GM18498 (cell line): ENCODE results near the gene PDGFA.

Experiments used
- ATAC-seq: cut with Tn5 transposase; IDR thresholded peaks from one replicate; pipeline ENCODE4 v1.9.1; 2021; ENCODE audit warnings: mild to moderate bottlenecking, moderate library complexity; ENCODE audit not compliant: unreplicated experiment

Gene PDGFA

DNA sequence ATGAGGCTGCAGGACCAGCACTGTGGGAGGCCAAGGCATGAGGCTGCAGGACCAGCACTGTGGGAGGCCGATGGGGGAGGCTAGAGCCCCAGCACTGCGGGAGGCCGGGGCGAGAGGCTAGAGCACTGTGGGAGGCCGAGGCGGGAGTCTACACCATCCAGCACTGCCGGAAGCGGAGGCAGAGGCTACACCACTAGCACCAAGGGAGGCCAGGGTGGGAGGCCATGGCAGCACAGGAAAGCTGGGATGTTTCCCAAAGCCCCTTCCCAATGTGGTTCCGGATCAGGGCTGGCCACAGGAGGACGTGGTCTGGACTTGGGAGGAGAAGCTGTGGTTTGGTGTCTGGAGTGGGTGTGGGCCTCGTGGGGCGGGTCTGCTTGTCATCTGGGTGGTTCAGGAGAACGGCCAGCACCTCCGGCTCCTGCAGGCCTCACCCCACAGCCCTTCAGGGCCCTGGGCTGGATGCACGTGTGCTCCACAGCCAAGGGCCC lies 43.6 kb downstream of the PDGFA start:
- ATAC-seq = no peak

DNA sequence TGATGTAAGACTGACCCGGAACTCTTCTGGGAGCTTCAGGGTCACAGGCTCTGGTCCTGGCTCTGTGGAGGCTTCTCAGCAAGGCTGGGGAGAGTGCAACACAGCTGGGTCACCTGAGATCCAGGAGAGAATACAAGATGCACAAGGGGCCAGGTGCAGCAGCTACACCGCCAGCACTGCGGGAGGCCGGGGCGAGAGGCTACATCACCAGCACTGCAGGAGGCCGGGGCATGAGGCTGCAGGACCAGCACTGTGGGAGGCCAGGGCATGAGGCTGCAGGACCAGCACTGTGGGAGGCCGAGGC lies 44.3 kb downstream of the PDGFA start:
- ATAC-seq = no peak

DNA sequence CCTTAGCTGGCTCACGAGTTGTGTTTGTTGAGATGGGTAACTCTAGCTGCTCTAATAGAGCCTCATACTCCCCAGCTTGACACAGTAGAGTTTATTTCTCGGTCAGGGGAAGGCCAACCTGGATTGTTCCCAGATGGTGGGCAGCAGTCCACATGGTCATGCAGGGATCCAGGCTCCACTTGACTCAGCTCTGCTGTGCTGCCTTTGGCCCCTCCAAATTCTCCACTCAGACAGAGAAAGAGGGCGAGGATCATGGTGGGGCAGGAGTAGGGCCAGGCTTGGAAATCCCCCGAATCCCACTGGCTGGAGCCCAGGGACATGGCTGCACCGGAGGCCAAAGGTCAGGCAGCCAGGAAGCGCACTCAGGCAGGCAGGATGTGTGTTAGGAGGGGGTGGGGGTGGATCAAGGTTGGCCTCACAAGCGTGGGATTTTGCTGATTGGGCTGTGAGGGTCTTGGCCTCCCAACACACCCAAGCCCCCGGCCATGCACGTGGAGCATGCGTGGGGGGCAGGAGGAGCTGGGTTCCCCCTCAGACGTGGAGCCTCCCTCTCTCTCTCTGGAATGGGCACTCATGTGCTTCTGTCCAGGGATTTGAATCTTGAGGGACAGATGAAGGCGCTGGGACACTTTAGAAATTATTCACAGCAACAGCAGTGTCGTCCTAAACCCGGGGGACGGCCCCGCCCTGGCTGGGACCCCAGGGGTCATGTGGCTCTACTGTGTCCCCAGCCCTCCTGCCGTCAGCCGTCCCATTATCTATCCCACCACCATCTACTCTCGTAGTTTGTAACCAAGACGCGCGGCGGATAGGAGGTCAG lies 44.8 kb downstream of the PDGFA start:
- ATAC-seq = no peak

DNA sequence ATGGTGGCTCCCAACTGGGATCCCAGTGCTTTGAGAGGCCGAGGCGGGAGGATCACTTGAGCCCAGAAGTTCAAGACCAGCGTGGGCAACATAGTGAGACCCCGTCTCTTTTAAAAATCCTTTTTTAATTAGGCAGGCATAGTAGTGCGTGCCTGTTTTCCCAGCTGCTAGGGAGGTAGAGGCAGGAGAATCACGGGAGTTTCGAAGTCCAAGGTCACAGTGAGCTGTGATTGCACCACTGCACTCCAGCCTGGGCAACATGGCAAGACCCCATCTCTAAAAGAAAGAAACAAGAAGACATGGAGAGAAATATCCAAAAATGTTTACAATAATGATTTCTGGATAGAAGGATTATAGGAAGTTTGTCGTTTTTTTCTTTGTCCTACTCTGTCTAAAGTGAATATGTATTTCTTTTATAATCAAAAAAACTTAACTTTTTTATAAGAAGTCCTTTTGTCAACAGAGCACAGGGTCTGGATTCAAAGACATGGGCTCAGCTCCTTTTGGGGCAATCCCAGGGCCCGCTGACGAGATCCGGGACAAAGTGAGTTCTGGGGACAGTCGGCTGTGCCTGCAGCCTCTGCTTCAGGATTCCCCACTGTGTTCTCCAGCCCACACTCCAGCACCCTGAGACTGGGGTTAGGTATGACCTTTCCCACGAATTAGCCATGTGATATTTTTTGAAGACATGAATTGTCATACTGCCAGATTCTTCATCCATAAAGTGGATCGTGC lies 45.6 kb downstream of the PDGFA start:
- no peak for ATAC-seq

DNA sequence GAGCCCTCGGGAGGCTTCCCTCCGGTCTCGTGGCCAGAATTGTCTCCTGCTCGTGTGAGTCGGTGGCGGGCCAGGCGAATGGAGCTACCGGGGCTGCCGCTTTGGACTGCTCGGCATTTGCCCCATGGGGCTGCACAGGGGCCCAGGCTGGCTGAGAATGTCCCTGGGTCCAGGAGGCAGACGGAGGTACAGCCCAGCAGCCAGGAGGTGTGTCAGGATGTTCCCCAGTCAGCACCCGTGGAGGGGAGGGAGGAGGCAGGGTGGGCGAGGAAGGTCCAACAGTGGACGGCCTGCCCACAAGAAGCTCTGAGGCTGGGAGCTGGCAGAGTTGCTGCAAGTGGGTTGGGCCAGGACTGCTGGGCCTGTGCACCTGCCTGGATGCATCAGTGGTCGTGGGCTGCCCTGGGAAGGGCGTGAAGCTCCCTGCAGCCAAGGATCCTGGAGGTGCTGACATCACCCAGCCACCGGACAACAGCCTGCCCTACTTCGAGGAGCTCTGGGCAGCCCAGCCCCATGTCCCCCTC lies 46.4 kb downstream of the PDGFA start:
- no peak for ATAC-seq

DNA sequence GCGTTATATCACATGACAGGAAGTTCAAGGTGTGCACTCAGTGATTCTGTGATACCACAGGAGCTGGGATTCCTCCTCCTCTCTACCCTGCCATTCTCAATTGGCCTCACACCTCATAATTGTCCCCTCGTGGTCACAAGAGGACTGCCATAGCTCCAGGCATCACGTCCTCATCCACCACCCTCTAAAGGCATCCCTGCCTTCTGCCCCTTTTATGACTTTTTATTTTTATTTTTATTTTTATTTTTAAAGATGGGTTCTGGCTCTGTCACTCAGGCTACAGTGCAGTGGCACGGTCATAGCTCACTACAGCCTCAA lies 47.0 kb downstream of the PDGFA start:
- ATAC-seq = no peak

DNA sequence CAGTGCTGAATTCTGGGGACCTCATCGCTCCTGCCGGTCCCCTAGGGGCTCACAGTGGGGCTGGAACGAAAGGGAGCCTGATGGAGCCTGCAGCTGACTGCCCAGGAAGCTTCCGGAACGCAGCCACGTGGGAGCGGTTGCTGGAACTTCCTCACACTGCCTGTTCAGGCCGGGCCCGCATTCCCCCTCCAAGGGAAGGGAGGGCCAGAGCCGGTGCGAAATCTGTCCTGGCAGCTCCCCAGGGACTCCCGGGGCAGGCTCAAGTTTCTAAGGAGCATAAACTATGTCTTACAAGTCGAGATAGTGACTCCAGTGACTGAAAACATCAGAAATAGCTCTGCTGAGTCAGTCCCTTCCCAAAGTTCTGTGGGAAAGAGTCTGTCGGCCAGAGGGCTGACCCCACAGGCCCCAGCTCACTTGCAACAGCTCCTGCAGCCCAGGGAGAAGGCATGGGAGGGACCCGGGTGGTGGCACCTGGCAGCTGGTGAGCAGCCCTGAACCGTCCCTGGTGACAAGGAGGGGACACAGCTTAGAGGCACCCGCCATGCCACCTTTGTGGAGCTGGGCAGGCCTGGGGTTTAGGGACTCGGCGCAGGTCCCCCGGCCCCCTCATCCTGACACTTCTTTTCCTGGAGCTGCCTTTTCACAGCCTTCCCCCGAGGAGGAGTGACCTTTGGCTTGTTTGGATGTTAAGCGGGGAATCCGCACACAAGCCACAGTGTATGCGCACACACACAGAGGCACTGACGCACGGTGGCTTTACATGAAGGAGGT lies 47.6 kb downstream of the PDGFA start:
- no peak for ATAC-seq

DNA sequence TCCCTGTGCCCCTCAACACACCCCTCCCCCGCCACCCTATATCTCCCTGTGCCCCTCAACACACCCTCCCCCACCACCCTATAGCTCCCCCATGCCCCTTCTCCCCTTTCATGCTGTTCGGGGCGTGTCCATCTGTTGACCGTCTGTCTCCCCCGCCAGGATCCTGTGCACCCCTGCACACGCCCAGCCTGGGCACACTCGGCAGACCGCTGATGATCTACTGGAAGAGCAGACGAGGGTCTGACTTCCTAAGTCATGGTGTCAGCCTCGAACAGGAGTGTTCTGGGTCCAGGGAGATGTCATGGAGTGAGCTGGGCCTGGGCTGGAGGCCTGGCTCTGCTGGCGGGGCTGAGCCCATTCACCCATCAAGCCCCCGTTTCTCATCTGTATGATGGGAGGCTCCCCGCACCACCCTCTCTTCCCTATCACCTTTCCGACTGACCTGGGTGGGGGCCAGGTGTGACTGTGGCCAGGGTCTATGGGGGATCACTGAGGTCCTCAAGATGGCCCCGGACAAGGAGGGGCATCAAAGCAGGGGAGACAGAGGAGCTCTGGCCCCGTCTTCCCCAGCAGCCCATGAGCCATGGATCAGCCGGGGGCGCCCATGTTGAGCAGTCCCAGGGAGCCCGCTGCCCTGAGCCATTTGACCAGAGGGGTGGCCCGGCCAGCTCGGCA lies 48.3 kb downstream of the PDGFA start:
- no peak for ATAC-seq

DNA sequence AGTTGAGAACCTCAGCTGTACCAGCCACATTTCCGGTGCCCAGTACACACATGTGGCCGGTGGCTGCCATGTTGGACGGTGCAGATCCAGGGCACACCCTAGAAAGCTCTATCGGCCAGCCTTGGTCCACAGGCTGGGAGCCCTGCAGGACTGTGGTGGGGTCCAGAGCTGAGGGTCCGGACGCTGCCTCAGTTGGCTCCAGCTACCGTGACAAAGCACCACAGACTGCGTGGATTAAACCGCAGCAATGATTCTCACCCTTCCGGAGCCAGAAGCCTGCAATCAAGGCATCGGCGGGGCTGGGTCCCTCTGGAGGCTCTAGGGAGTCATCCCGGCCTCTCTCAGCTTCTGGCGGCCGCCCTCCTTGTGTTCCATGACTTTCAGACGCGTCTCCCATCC lies 50.1 kb downstream of the PDGFA start:
- no peak for ATAC-seq

DNA sequence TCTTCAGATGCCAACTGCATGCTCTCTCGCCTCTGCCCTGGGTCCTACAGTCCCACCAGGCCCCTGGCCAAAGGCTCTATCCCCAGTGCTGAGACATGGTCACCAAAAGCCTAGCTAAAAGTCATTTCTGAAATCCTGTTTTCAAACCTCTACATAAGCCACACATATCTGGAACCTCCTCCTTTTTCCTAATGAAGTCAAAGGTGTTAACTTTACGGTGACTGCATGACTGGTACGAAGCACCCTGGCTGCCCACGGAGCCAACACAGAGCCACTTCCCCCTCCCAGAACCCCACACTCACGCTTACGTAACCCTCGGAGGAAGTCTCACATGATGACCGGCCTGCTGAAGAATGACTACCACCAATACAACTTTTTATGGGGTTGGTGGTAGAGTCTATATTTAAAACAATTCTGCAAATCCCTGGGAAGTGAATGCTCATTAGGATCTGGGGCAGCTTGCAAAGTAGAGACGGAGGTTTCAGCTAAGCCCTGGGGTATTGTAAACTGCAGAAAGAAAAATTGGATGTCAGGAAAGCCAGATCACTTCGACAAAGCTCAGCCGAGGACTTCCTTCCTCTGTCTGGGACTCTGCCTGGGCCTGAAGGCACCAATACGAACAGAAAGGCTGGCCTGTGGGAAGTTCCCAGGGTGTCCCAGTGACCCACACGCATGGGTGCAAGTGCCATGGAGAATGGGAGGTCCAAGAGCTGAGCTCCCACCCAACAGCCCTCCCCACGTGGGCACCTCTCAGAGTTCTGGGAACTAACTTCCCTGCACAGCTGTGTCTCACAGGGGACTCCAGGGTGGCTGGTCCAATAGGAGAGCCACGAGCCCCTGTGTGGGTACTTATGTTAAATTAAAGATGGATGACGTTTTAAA lies 50.7 kb downstream of the PDGFA start:
- no peak for ATAC-seq

DNA sequence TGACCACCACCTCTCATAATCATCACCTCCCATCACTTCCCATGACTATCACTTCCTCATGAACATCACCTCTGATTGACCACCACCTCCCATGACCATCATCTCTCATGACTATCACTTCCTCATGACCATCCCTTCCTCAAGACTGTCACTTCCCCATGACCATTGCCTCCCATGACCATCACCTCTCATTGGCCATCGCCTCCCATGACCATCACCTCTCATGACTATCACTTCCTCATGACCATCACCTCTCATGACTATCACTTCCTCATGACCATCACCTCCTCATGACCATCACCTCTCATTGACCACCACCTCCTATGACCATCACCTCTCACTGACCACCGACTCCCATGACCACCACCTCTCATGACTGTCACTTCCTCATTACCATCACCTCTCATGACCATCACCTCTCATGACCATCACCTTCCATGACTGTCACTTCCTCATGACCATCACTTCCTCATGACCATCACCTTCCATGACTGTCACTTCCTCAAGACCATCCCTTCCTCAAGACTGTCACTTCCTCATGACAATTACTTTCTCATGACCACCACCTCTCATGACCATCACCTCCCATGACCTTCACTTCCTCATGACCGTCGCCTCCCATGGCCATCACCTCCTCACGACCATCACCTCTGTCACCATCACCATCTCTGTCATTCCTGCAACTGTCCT lies 51.6 kb downstream of the PDGFA start:
- no peak for ATAC-seq

DNA sequence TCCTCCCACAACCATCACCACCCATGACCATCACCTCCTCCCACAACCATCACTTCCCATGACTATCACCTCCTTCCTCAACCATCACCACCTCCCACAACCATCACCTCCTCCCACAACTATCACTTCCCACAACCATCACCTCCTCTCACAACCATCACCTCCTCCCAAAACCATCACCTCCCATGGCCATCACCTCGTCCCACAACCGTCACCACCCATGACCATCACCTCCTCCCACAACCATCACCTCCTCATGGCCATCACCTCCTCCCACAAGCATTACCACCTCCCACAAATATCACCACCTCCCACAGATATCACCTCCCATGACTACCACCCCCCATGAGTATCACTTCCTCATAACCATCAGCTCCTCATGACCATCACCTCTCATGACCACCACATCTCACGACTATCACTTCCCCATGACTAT lies 52.2 kb downstream of the PDGFA start:
- ATAC-seq = no peak

DNA sequence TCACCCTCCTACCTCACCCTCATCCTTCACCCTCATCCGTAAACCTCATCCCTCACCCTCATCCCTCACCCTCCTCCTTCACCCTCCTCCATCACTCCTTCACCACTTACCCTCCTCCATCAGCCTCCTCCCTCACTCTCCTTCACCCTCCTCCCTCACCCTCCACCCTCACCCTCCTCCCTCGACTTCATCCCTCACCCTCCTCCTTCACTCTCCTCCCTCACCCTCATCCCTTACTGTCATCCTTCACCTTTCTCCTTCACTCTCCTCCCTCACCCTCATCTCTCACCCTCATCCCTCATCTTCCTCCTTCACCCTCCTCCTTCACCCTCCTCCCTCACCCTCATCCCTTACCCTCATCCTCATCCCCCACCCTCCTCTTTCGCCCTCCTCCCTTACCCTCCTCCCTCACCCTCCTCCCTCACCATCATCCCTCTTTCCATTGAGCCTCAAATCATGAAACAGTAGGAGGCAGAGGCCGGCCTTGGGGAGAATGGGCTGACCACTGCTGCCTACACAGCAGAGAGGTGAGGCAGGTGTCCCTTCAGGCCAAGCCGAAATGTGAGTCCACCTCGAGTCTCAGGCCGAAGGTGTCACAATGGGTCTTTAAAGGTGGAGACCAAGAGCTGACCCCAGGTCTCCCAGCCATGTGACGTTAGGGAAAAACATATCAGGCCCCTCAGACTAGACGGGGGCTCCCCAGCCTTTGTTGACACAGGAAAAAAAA lies 53.0 kb downstream of the PDGFA start:
- no peak for ATAC-seq

DNA sequence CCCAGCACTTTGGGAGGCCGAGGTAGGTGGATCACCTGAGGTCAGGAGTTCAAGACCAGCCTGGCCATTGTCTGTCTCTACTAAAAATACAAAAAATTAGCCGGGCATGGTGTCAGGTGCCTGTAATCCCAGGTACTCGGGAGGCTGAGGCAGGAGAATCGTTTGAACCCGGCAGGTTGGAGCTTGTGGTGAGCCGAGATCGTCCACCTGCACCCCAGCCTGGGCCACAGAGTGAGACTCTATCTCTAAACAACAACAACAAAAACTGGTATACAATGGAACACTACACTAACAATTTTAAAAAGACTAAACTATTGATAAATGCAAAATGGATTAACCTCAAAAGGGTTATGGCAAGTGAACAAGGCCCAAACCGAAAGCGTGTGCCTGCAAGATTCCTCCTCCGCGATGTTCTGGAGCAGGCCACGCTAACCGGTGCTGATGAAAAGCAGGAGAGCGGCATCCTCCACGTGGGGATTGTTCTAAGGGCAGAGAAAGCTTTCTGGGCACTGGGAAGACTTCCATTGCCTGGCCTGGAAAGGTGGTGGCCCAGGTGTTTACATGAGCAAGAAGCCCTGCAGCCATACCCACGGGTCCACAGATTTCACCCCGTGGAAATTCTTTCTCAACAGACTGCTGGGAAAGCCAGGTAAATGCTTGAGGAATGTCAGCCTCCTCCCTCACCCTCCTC lies 53.8 kb downstream of the PDGFA start:
- ATAC-seq = no peak

DNA sequence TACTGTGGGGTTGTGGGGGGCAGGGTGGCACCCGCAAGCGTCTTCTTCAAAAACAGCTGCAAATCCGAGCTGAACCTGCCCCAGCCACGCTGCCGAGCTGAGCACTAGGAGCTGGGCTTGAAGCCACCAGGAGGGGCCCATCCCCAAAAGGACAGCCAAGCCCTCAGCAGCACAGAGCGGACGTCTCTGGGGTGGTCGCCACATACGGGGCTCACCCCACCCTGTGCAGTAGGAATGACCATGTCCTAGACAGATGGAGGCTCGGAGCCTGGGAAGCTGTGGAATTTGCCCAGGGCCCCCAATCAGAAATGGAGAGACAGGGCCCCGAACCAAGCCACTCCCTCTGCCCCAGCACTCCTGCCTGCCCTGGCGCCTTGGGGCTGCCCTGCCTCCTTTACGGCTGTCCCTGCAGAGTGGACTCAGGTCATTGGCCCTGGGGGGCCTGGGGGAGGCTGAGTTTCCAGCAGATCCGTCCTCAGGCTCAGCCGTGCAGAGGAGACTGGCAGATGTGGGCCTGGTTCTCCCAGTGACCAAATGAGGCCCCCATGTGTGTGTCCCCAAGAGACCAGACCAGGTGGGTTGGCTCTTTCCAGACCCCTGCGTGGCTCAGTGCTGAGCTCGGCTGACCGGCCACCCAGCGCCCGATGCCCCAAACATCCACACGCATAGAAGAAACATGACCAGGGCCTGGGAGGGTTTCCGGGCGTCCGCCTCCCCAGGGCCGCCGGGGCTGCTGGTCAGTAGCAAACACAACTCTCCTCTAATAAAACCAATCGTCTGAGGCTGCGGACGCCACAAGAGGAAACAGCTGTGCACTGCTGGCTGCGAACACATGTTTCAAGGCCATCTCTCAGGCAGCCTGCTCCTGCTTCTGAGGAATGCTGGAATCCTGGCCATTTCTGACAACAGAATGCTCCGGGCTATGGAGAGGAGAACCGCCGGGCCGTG lies 54.9 kb downstream of the PDGFA start:
- ATAC-seq = no peak

DNA sequence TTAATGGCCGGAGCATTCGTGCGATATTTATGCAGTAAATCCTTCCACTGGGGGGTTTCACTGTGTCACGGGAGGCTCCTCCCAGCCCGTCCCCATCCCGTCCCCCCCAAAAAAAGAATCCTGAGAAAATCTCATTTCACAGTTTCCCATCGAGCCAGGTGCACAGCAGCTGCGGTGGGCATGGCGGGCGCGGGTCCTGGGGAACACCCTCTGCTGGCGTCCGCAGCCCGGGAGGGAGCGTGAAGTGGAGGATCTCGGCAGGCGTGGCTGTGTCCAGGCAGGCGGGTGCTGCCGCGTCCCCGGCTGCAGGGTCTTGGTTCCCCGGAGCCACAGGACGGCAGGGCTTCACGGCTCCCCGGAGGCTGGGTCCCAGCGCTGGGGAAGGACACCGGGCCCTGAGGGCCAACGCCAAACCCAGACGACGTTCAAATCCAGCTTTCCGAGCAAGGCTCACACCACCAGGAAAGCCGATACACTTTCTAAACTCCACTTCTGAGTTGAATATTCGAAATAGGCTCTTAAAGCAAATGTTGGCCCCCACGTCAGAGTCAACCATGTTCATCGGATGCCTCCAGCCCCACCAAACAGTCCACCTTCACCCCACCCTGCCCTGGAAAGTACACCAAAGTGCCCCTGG lies 55.7 kb downstream of the PDGFA start:
- ATAC-seq = no peak

DNA sequence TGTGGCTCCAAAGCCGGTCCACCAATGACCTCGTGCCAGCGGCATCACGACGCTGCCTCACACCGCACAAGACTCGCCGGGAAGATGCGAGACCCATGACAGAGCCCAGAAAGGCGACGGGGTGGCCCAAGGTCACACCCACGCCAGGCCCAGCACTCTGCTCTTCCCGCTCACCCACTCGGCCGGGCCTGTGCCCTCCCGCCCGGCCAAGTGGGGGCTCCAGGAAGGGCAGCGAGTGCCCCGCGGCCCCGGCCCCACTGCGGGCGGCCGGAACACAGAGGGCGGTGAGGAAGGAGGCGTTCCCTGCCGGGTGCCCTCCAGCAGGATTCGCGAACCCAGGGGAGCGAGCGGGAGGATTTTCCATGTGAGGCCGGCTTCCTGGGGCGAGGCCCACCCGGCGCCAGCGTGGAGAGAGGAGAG lies 56.3 kb downstream of the PDGFA start:
- ATAC-seq = no peak
